DLD1 (cell line): ENCODE data around the gene CAV3.
"Not testable (repeated sequence)": the region's sequence is repeated elsewhere in the genome, so short reads cannot be mapped to it uniquely, and the experiment has no call there.

ENCODE experiments used
- in situ Hi-C: cut with HindIII; loops from 2 replicates; pipeline ENCODE4 v1.10.0; 2017; ENCODE audit warnings: low sequenced_read_pairs

Gene CAV3

GRCh38 chr3:8733332-8734094 is at the start of gene CAV3:
TSS of gene CAV3 (plus strand) at chr3:8733802. CDS start at chr3:8733877, 75 bp downstream.
- in situ Hi-C loops: no loop called here

GRCh38 chr3:8684992-8685391 is 48.6 kb upstream of the CAV3 start:
- in situ Hi-C loops: not testable (repeated sequence)

- in situ Hi-C loops: not testable (repeated sequence)
These were observed 42.3 kb upstream of the CAV3 start for GRCh38 chr3:8691295-8691694.

- in situ Hi-C loops: no loop called here
These were observed 31.0 kb upstream of the CAV3 start for GRCh38 chr3:8702560-8702959.

GRCh38 chr3:8705575-8705974 is 28.0 kb upstream of the CAV3 start:
- in situ Hi-C loops: loop anchor here (5.0 kb wide), 1 partner anchor 112 kb away; no protein-coding TSS in a partner anchor

- in situ Hi-C loops: loop anchor here (5.0 kb wide), 1 partner anchor 108 kb away; no protein-coding TSS in a partner anchor
These were observed 24.3 kb upstream of the CAV3 start for GRCh38 chr3:8709287-8709686.

GRCh38 chr3:8709801-8710507 is 23.6 kb upstream of the CAV3 start:
- in situ Hi-C loops: loop anchor here (5.0 kb wide), 1 partner anchor 107 kb away; no protein-coding TSS in a partner anchor

- in situ Hi-C loops: no loop called here
These were observed 21.3 kb upstream of the CAV3 start for GRCh38 chr3:8712045-8712907.

- in situ Hi-C loops: no loop called here
These were observed 20.7 kb upstream of the CAV3 start for GRCh38 chr3:8712908-8713255.

- in situ Hi-C loops: no loop called here
These were observed 19.5 kb upstream of the CAV3 start for GRCh38 chr3:8713901-8714759.

- in situ Hi-C loops: not testable (repeated sequence)
These were observed 17.8 kb upstream of the CAV3 start for GRCh38 chr3:8715757-8716156.

GRCh38 chr3:8722808-8723207 is 10.8 kb upstream of the CAV3 start:
- in situ Hi-C loops: no loop called here

GRCh38 chr3:8723612-8724011 is 10.0 kb upstream of the CAV3 start:
- in situ Hi-C loops: no loop called here

GRCh38 chr3:8724108-8724752 is 9.4 kb upstream of the CAV3 start:
- in situ Hi-C loops: no loop called here

GRCh38 chr3:8727605-8728512 is 5.7 kb upstream of the CAV3 start:
- in situ Hi-C loops: no loop called here

GRCh38 chr3:8729479-8729878 is 4.1 kb upstream of the CAV3 start:
- in situ Hi-C loops: no loop called here

GRCh38 chr3:8730656-8731055 is 2.9 kb upstream of the CAV3 start:
- in situ Hi-C loops: no loop called here

GRCh38 chr3:8732413-8732812 is 1.2 kb upstream of the CAV3 start:
- in situ Hi-C loops: no loop called here
